ENCODE measurements around the gene SPATA33. TPM values are rescaled to one million over a fixed set of nuclear protein-coding genes. Genes with fewer than 3 reads are reported as not detected.
"Not testable (repeated sequence)": the region's sequence is repeated elsewhere in the genome, so short reads cannot be mapped to it uniquely, and the experiment has no call there.

Gene SPATA33
- total RNA-seq, 1 experiment from 2014 or later: 12.0 TPM

- ATAC-seq; H3K27ac Mint-ChIP-seq; DNase-seq (ENCODE audit: low spot score); H3K4me1 Mint-ChIP-seq; H3K36me3 Mint-ChIP-seq; H3K9me3 Mint-ChIP-seq; H3K4me3 Mint-ChIP-seq: not testable (repeated sequence)
- peaks cover 15% of the 10 kb centered on the region for H3K27me3 Mint-ChIP-seq (ENCODE audit: low read depth)
- ChIA-PET CTCF (interaction anchor here (1.0 to 5.8 kb wide), 3 partner anchors 20 to 35 kb away, joined by 3 to 30 read pairs (median 4); no protein-coding TSS in a partner anchor), POLR2A (interaction anchor here (1.3 kb wide), 1 partner anchor 22 kb away, joined by 3 read pairs; the partner anchor contains the start of gene DPEP1)
Measured at GRCh38 chr16:89634463-89635385, 22.9 kb upstream of the SPATA33 start.

- CTCF ChIA-PET: interaction anchor here (1.2 to 2.0 kb wide), 2 partner anchors 21 to 34 kb away, joined by 3 to 6 read pairs; no protein-coding TSS in a partner anchor
- ATAC-seq (no peak), DNase-seq (ENCODE audit: low spot score) (no peak)
- peaks cover 15% of the 10 kb centered on the region for H3K27me3 Mint-ChIP-seq (ENCODE audit: low read depth)
- POLR2A ChIA-PET: no interaction called here
- H3K4me3 Mint-ChIP-seq: no peak overlapping the region
- H3K36me3 Mint-ChIP-seq: no peaks in the 10 kb centered on the region
- peaks cover 7% of the 10 kb centered on the region for H3K4me1 Mint-ChIP-seq
- H3K27ac Mint-ChIP-seq: no peak overlapping the region
- no peaks in the 10 kb centered on the region for H3K9me3 Mint-ChIP-seq
- TF ChIP-seq, protein P1, sequence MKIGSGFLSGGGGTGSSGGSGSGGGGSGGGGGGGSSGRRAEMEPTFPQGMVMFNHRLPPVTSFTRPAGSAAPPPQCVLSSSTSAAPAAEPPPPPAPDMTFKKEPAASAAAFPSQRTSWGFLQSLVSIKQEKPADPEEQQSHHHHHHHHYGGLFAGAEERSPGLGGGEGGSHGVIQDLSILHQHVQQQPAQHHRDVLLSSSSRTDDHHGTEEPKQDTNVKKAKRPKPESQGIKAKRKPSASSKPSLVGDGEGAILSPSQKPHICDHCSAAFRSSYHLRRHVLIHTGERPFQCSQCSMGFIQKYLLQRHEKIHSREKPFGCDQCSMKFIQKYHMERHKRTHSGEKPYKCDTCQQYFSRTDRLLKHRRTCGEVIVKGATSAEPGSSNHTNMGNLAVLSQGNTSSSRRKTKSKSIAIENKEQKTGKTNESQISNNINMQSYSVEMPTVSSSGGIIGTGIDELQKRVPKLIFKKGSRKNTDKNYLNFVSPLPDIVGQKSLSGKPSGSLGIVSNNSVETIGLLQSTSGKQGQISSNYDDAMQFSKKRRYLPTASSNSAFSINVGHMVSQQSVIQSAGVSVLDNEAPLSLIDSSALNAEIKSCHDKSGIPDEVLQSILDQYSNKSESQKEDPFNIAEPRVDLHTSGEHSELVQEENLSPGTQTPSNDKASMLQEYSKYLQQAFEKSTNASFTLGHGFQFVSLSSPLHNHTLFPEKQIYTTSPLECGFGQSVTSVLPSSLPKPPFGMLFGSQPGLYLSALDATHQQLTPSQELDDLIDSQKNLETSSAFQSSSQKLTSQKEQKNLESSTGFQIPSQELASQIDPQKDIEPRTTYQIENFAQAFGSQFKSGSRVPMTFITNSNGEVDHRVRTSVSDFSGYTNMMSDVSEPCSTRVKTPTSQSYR (CRISPR knock-in tag; IDR thresholded peaks at IDR 0.05): no peak
Measured at GRCh38 chr16:89636663-89637062, 21.0 kb upstream of the SPATA33 start.

DNA sequence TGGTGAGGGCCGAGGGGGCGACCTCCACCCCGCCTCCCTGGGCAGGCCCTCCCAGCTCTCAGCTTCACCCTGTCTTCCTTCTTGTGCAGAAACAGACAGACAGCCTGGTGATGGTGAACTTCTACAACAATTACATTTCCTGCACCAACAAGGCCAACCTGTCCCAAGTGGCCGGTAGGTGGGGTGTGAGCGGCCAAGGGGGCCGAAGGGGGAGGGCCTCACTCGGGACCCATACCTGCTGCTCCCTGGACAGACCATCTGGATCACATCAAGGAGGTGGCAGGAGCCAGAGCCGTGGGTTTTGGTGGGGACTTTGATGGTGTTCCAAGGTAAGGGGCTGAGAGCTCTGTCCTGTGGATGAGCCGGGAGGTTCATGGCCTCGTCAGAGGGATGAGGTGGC is 20.3 kb upstream of the SPATA33 start:
- no peak overlapping the region for H3K27ac Mint-ChIP-seq
- no peaks in the 10 kb centered on the region for H3K36me3 Mint-ChIP-seq
- ChIA-PET POLR2A (no interaction called here), CTCF (interaction anchor here (1.2 to 2.0 kb wide), 4 partner anchors 22 to 38 kb away, joined by 3 to 6 read pairs (median 4); no protein-coding TSS in a partner anchor)
- ATAC-seq (no peak), DNase-seq (ENCODE audit: low spot score) (no peak)
- H3K27me3 Mint-ChIP-seq (ENCODE audit: low read depth): peaks cover 15% of the 10 kb centered on the region
- no peak overlapping the region for H3K4me3 Mint-ChIP-seq
- H3K9me3 Mint-ChIP-seq: no peaks in the 10 kb centered on the region
- peaks cover 7% of the 10 kb centered on the region for H3K4me1 Mint-ChIP-seq
- no peak for TF ChIP-seq ZNF219 (CRISPR knock-in tag; IDR thresholded peaks at IDR 0.05; ENCODE audit: borderline replicate concordance)
- TF ChIP-seq, protein P2, sequence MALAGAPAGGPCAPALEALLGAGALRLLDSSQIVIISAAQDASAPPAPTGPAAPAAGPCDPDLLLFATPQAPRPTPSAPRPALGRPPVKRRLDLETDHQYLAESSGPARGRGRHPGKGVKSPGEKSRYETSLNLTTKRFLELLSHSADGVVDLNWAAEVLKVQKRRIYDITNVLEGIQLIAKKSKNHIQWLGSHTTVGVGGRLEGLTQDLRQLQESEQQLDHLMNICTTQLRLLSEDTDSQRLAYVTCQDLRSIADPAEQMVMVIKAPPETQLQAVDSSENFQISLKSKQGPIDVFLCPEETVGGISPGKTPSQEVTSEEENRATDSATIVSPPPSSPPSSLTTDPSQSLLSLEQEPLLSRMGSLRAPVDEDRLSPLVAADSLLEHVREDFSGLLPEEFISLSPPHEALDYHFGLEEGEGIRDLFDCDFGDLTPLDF (CRISPR knock-in tag; IDR thresholded peaks at IDR 0.05): no peak
- TF ChIP-seq PRRX2 (CRISPR knock-in tag; IDR thresholded peaks at IDR 0.05): no peak
- TF ChIP-seq, protein P3, sequence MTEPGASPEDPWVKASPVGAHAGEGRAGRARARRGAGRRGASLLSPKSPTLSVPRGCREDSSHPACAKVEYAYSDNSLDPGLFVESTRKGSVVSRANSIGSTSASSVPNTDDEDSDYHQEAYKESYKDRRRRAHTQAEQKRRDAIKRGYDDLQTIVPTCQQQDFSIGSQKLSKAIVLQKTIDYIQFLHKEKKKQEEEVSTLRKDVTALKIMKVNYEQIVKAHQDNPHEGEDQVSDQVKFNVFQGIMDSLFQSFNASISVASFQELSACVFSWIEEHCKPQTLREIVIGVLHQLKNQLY (CRISPR knock-in tag; IDR thresholded peaks at IDR 0.05): no peak
- no peak for TF ChIP-seq NFE2L1 (CRISPR knock-in tag; IDR thresholded peaks at IDR 0.05)
- TF ChIP-seq, protein P4, sequence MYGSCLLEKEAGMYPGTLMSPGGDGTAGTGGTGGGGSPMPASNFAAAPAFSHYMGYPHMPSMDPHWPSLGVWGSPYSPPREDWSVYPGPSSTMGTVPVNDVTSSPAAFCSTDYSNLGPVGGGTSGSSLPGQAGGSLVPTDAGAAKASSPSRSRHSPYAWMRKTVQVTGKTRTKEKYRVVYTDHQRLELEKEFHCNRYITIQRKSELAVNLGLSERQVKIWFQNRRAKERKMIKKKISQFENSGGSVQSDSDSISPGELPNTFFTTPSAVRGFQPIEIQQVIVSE (CRISPR knock-in tag; IDR thresholded peaks at IDR 0.05; ENCODE audit: borderline replicate concordance): no peak
- no peak for TF ChIP-seq ERG (CRISPR knock-in tag; IDR thresholded peaks at IDR 0.05)
- TF ChIP-seq, protein P1 (CRISPR knock-in tag; IDR thresholded peaks at IDR 0.05): no peak
- TF ChIP-seq, protein P5, sequence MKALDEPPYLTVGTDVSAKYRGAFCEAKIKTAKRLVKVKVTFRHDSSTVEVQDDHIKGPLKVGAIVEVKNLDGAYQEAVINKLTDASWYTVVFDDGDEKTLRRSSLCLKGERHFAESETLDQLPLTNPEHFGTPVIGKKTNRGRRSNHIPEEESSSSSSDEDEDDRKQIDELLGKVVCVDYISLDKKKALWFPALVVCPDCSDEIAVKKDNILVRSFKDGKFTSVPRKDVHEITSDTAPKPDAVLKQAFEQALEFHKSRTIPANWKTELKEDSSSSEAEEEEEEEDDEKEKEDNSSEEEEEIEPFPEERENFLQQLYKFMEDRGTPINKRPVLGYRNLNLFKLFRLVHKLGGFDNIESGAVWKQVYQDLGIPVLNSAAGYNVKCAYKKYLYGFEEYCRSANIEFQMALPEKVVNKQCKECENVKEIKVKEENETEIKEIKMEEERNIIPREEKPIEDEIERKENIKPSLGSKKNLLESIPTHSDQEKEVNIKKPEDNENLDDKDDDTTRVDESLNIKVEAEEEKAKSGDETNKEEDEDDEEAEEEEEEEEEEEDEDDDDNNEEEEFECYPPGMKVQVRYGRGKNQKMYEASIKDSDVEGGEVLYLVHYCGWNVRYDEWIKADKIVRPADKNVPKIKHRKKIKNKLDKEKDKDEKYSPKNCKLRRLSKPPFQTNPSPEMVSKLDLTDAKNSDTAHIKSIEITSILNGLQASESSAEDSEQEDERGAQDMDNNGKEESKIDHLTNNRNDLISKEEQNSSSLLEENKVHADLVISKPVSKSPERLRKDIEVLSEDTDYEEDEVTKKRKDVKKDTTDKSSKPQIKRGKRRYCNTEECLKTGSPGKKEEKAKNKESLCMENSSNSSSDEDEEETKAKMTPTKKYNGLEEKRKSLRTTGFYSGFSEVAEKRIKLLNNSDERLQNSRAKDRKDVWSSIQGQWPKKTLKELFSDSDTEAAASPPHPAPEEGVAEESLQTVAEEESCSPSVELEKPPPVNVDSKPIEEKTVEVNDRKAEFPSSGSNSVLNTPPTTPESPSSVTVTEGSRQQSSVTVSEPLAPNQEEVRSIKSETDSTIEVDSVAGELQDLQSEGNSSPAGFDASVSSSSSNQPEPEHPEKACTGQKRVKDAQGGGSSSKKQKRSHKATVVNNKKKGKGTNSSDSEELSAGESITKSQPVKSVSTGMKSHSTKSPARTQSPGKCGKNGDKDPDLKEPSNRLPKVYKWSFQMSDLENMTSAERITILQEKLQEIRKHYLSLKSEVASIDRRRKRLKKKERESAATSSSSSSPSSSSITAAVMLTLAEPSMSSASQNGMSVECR (CRISPR knock-in tag; IDR thresholded peaks at IDR 0.05; ENCODE audit: borderline replicate concordance): no peak
- TF ChIP-seq AR (CRISPR knock-in tag; IDR thresholded peaks at IDR 0.05): no peak

Measured in WTC11 (cell line).